Posterior cingulate gyrus (tissue), 11 donors: ENCODE data around the gene WASL.
"Not testable (repeated sequence)": the region's sequence is repeated elsewhere in the genome, so short reads cannot be mapped to it uniquely, and the experiment has no call there.

ENCODE experiments used
- DNase-seq, 10 donors: peaks; one replicate each; pipeline versions ENCODE4 v3.0.0 to v3.0.0-alpha.2; 2020 to 2021; ENCODE audit warnings: mixed read lengths in 3 of 10
- intact Hi-C: fragments of 100-400 bp; cut with DNase I; formaldehyde crosslinking; loops from one replicate; pipeline ENCODE4 v1.15.1; 2023

Gene WASL

GRCh38 chr7:123738356-123738755, 10.4 kb downstream of the WASL start:
- intact Hi-C loops, result no loop called here
- DNase-seq, result no peak

- intact Hi-C loops, DNase-seq: not testable (repeated sequence)
Observed at GRCh38 chr7:123737168-123737674, 11.6 kb downstream of the WASL start.

- intact Hi-C loops, result no loop called here
- no peak for DNase-seq
Observed at GRCh38 chr7:123735539-123735938, 13.3 kb downstream of the WASL start.

- intact Hi-C loops, result no loop called here
- DNase-seq, result no peak
Observed at GRCh38 chr7:123734498-123734897, 14.3 kb downstream of the WASL start.

- intact Hi-C loops, result no loop called here
Observed at GRCh38 chr7:123732413-123733091, 16.3 kb downstream of the WASL start.

GRCh38 chr7:123729218-123729578, 19.6 kb downstream of the WASL start:
- intact Hi-C loops, result no loop called here

More at GRCh38 chr7:123732413-123733091, 16.3 kb downstream of the WASL start:
- DNase-seq, result no peak

GRCh38 chr7:123727071-123727837, 21.5 kb downstream of the WASL start:
- DNase-seq, result no peak
- intact Hi-C loops, result no loop called here

More at GRCh38 chr7:123729218-123729578, 19.6 kb downstream of the WASL start:
- no peak for DNase-seq

GRCh38 chr7:123725586-123726171, 23.1 kb downstream of the WASL start:
- intact Hi-C loops, result no loop called here

GRCh38 chr7:123724817-123725253, 24.0 kb downstream of the WASL start:
- DNase-seq, result no peak
- intact Hi-C loops, result no loop called here

More at GRCh38 chr7:123725586-123726171, 23.1 kb downstream of the WASL start:
- DNase-seq, result no peak

- no peak for DNase-seq
- intact Hi-C loops, result no loop called here
Observed at GRCh38 chr7:123723913-123724312, 24.9 kb downstream of the WASL start.

- DNase-seq, intact Hi-C loops: not testable (repeated sequence)
Observed at GRCh38 chr7:123720527-123720926, 28.3 kb downstream of the WASL start.

GRCh38 chr7:123719197-123719721, 29.5 kb downstream of the WASL start:
- intact Hi-C loops, result no loop called here
- no peak for DNase-seq

- DNase-seq, result no peak
- intact Hi-C loops, result no loop called here
Observed at GRCh38 chr7:123718773-123719172, 30.0 kb downstream of the WASL start.

- DNase-seq, result no peak
- intact Hi-C loops, result no loop called here
Observed at GRCh38 chr7:123717689-123718088, 31.1 kb downstream of the WASL start.

GRCh38 chr7:123716877-123717276, 31.9 kb downstream of the WASL start:
- intact Hi-C loops, result no loop called here
- no peak for DNase-seq

GRCh38 chr7:123715799-123716198, 33.0 kb downstream of the WASL start:
- intact Hi-C loops, result no loop called here
- DNase-seq, result no peak

GRCh38 chr7:123715198-123715597, 33.6 kb downstream of the WASL start:
- intact Hi-C loops, result no loop called here
- DNase-seq, result no peak

GRCh38 chr7:123714296-123715080, 34.3 kb downstream of the WASL start:
- intact Hi-C loops, result no loop called here
- DNase-seq, result no peak

- intact Hi-C loops, result no loop called here
- DNase-seq, result no peak
Observed at GRCh38 chr7:123712619-123713018, 36.2 kb downstream of the WASL start.

GRCh38 chr7:123711832-123712293, 36.9 kb downstream of the WASL start:
- intact Hi-C loops, result no loop called here
- no peak for DNase-seq
